B cell (primary cell): ENCODE measurements around the gene TSHR. TPM values are rescaled to one million over a fixed set of nuclear protein-coding genes. Genes with fewer than 3 reads are reported as not detected.
A peak's percentile ranks its signal among the peaks of the same experiment; 100 is the strongest.

ENCODE experiments used
- ATAC-seq: fragments of 200-7000 bp; cut with Tn5 transposase; one replicate; pipeline ENCODE4 v1.10.0; 2021; ENCODE audit warnings: low read depth, mild to moderate bottlenecking, moderate number of reproducible peaks, moderate library complexity
- CTCF ChIA-PET: fragments of 350-600 bp; sonication (Branson Sonifier 250); formaldehyde crosslinking; loops from one replicate; lab custom pipeline; 2021; ENCODE audit warnings: antibody characterized with exemption, inconsistent platforms; lab: Charles Lee
- POLR2A ChIA-PET: fragments of 350-600 bp; sonication (Branson Sonifier 250); formaldehyde crosslinking; loops from one replicate; lab custom pipeline; 2021; ENCODE audit warnings: antibody characterized with exemption; lab: Charles Lee
- DNase-seq: peaks from one replicate; pipeline ENCODE4 v3.0.0; 2013
- H2AFZ ChIP-seq: 2 replicates; pipeline ENCODE4 v1.6.1; 2012; ENCODE audit warnings: mild to moderate bottlenecking, low read depth, low read length; ENCODE audit not compliant: insufficient read depth, poor library complexity, severe bottlenecking
- H3K27ac ChIP-seq, 2 donors: 1 replicate in 1 of 2; 2 replicates in 1 of 2; pipeline ENCODE4 v1.5.1; 2012 to 2013; ENCODE audit warnings: low read length in 2 of 2, mild to moderate bottlenecking in 2 of 2, moderate library complexity in 1 of 2
- H3K27me3 ChIP-seq, 4 experiments: fragments of 200-600 bp in 1 of 4; sonication (generic) in 1 of 4; replicated peaks in 1 of 4; 1 replicate in 2 of 4; 2 replicates in 2 of 4; pipeline versions ENCODE4 v1.6.1 to v1.7.0; 2013 to 2016; ENCODE audit warnings: low read length in 3 of 4, mild to moderate bottlenecking in 2 of 4, mixed read lengths in 1 of 4, moderate library complexity in 1 of 4; ENCODE audit not compliant: insufficient read depth in 4 of 4, control insufficient read depth in 3 of 4; ENCODE audit errors: control extremely low read depth in 1 of 4
- H3K36me3 ChIP-seq, 2 experiments: replicated peaks in 1 of 2; 1 replicate in 1 of 2; 2 replicates in 1 of 2; pipeline versions ENCODE4 v1.6.1 to v1.7.1; 2013; ENCODE audit warnings: low read length in 1 of 2; ENCODE audit not compliant: insufficient read depth in 2 of 2, control insufficient read depth in 1 of 2; ENCODE audit errors: control extremely low read depth in 1 of 2, extremely low read depth in 1 of 2
- H3K4me1 ChIP-seq, 2 donors: fragments of 200-600 bp in 1 of 2; sonication (generic) in 1 of 2; 1 replicate in 1 of 2; 2 replicates in 1 of 2; pipeline versions ENCODE4 v1.5.1 to v1.6.1; 2013 to 2017; ENCODE audit warnings: low read length in 2 of 2; ENCODE audit not compliant: control insufficient read depth in 2 of 2, insufficient read depth in 2 of 2
- H3K4me2 ChIP-seq: replicated peaks from 2 replicates; pipeline ENCODE3; 2012; ENCODE audit warnings: mild to moderate bottlenecking, low read depth, low read length; ENCODE audit not compliant: poor library complexity, severe bottlenecking
- H3K4me3 ChIP-seq, 5 experiments: fragments of 200-600 bp in 1 of 5; sonication (generic) in 1 of 5; 1 replicate in 3 of 5; 2 replicates in 2 of 5; pipeline versions ENCODE4 v1.5.1 to v1.7.0; 2011 to 2016; ENCODE audit warnings: low read length in 4 of 5, mild to moderate bottlenecking in 4 of 5, low read depth in 2 of 5, control low read depth in 1 of 5, moderate library complexity in 1 of 5; ENCODE audit not compliant: insufficient read depth in 1 of 5; ENCODE audit errors: control extremely low read depth in 1 of 5, extremely low read depth in 1 of 5
- H3K79me2 ChIP-seq: fragments of 200-600 bp; sonication (generic); one replicate; pipeline ENCODE4 v1.6.0; 2016; ENCODE audit warnings: low read length; ENCODE audit not compliant: control insufficient read depth, insufficient read depth
- H3K9ac ChIP-seq: fragments of 200-600 bp; sonication (generic); 2 replicates; pipeline ENCODE4 v1.6.1; 2017; ENCODE audit warnings: mild to moderate bottlenecking, low read length, moderate library complexity
- H3K9me3 ChIP-seq, 3 donors: one replicate each; pipeline versions ENCODE4 v1.6.1 to v1.7.1; 2013; ENCODE audit warnings: low read length in 2 of 3; ENCODE audit not compliant: control insufficient read depth in 2 of 3, insufficient read depth in 1 of 3; ENCODE audit errors: control extremely low read depth in 1 of 3
- H4K20me1 ChIP-seq: 2 replicates; pipeline ENCODE4 v1.6.0; 2012; ENCODE audit warnings: mild to moderate bottlenecking, low read length; ENCODE audit not compliant: insufficient read depth, control insufficient read depth, poor library complexity, severe bottlenecking
- H3K27ac Mint-ChIP-seq: one replicate; pipeline ENCODE4 v1.8.0; 2021; ENCODE audit warnings: mixed read lengths
- H3K27me3 Mint-ChIP-seq: one replicate; pipeline ENCODE4 v1.8.0; 2021; ENCODE audit warnings: mixed read lengths
- H3K4me1 Mint-ChIP-seq: one replicate; pipeline ENCODE4 v1.8.0; 2021; ENCODE audit warnings: mixed read lengths
- H3K4me3 Mint-ChIP-seq: one replicate; pipeline ENCODE4 v1.8.0; 2021; ENCODE audit warnings: mixed read lengths
- H3K9me3 Mint-ChIP-seq: one replicate; pipeline ENCODE4 v1.8.0; 2022; ENCODE audit warnings: mixed read lengths; ENCODE audit not compliant: insufficient read depth
- CTCF ChIP-seq: fragments of 200-600 bp; IDR thresholded peaks from one replicate; pipeline ENCODE4 v1.8.0; 2022; ENCODE audit warnings: antibody characterized with exemption, mild to moderate bottlenecking
- EZH2 ChIP-seq: IDR thresholded peaks from 2 replicates; pipeline ENCODE4 v1.6.1; 2012; ENCODE audit warnings: borderline replicate concordance, low read depth, mild to moderate bottlenecking, moderate library complexity, low read length; ENCODE audit not compliant: insufficient read depth, poor library complexity, severe bottlenecking
- WGBS: methylation state at CpG from one replicate; pipeline ENCODE4 v1.1.5; 2013; ENCODE audit warnings: missing lambda C conversion rate; ENCODE audit not compliant: insufficient coverage; 5-methylcytosine and 5-hydroxymethylcytosine counted together
- intact Hi-C: fragments of 100-400 bp; cut with micrococcal nuclease; formaldehyde crosslinking; loops from one replicate; pipeline ENCODE4 v1.10.0; 2022
- polyA plus RNA-seq: library from polyadenylated mRNA; depleted of rRNA; stranded (reverse); fragments of >200 nt; gene quantifications from 2 replicates; pipeline ENCODE4 v1.2.3, GENCODE V29; 2012
- total RNA-seq, 2 donors: library from RNA; stranded (reverse); fragments of 120-200 nt in 1 of 2; gene quantifications; 1 replicate in 1 of 2; 2 replicates in 1 of 2; pipeline versions ENCODE4 v1.2.3 to v1.2.4, GENCODE V29; 2013 to 2022

TSHR gene
- total and polyA plus RNA-seq, 2 donors (not counting 1 experiment from before 2014, with no cell fraction given): 0.15 to 0.37 TPM

GRCh38 chr14:81144824-81145603 lies 189.6 kb downstream of the TSHR start:
- H3K27me3 Mint-ChIP-seq: no peaks in the 10 kb centered on the region
- peaks cover 14% of the 10 kb centered on the region for H3K4me1 Mint-ChIP-seq
- H3K27ac ChIP-seq: no peak overlapping the region
- H3K4me3 Mint-ChIP-seq: no peak overlapping the region
- no peaks in the 10 kb centered on the region for H3K36me3 ChIP-seq
- TF ChIP-seq EZH2 (no peak), CTCF (no peak)
- H3K9ac ChIP-seq: no peak overlapping the region
- no peak for ATAC-seq
- no peak overlapping the region for H2AFZ ChIP-seq
- no peak overlapping the region for H3K27ac Mint-ChIP-seq
- H3K4me2 ChIP-seq: no peak overlapping the region
- H4K20me1 ChIP-seq: no peaks in the 10 kb centered on the region
- ChIA-PET CTCF (no interaction called here), POLR2A (no interaction called here)
- H3K27me3 ChIP-seq: no peaks in the 10 kb centered on the region
- peaks cover 2% of the 10 kb centered on the region for H3K9me3 Mint-ChIP-seq
- peaks cover 9 to 10% of the 10 kb centered on the region in 2 donors for H3K4me1 ChIP-seq
- WGBS: 100% methylated on average over 2 of the region's 3 CpGs
- no peaks in the 10 kb centered on the region for H3K9me3 ChIP-seq
- intact Hi-C loops: no loop called here
- H3K4me3 ChIP-seq: no peak overlapping the region
- no peak for DNase-seq
- no peaks in the 10 kb centered on the region for H3K79me2 ChIP-seq

GRCh38 chr14:81147140-81147897 lies 191.9 kb downstream of the TSHR start:
- Histone ChIP-seq H3K4me1 (peaks cover 9 to 10% of the 10 kb centered on the region in 2 donors), H3K27me3 (no peaks in the 10 kb centered on the region), H3K36me3 (no peaks in the 10 kb centered on the region), H3K4me3 (no peak overlapping the region), H3K27ac (no peak overlapping the region), H4K20me1 (no peaks in the 10 kb centered on the region), H3K79me2 (no peaks in the 10 kb centered on the region), H3K9me3 (no peaks in the 10 kb centered on the region), H3K9ac (peak overlapping the region; percentile 4), H2AFZ (peak overlapping the region; percentile 5), H3K4me2 (peak overlapping the region; percentile 10)
- intact Hi-C loops: no loop called here
- Mint-ChIP-seq H3K9me3 (peaks cover 2% of the 10 kb centered on the region), H3K27me3 (no peaks in the 10 kb centered on the region), H3K4me3 (no peak overlapping the region), H3K4me1 (peaks cover 14% of the 10 kb centered on the region), H3K27ac (no peak overlapping the region)
- ATAC-seq (no peak), DNase-seq (no peak)
- ChIA-PET CTCF (interaction anchor here (1.1 kb wide), 1 partner anchor 16 kb away, joined by 4 read pairs; no protein-coding TSS in a partner anchor), POLR2A (no interaction called here)
- 49% methylated on average over 2 of the region's 2 CpGs for WGBS
- TF ChIP-seq EZH2 (no peak), CTCF (no peak)
